Activated CD4-positive, alpha-beta memory T cell treated with anti-CD3 and anti-CD28 coated beads for 36 hours (primary cell): ENCODE measurements around the gene RIT2. TPM values are rescaled to one million over a fixed set of nuclear protein-coding genes. Genes with fewer than 3 reads are reported as not detected.

Experiments
- CTCF ChIA-PET: fragments of 350-600 bp; sonication (Branson Sonifier 250); formaldehyde crosslinking; loops from one replicate; lab custom pipeline; 2021; ENCODE audit warnings: antibody characterized with exemption, inconsistent platforms; lab: Charles Lee
- POLR2A ChIA-PET: fragments of 350-600 bp; sonication (Branson Sonifier 250); formaldehyde crosslinking; loops from one replicate; lab custom pipeline; 2021; ENCODE audit warnings: antibody characterized with exemption; lab: Charles Lee
- DNase-seq: peaks from one replicate; pipeline ENCODE4 v3.0.0-alpha.2; 2020
- H3K27ac Mint-ChIP-seq: one replicate; pipeline ENCODE4 v1.8.0; 2021; ENCODE audit warnings: mixed read lengths
- H3K27me3 Mint-ChIP-seq: one replicate; pipeline ENCODE4 v1.8.0; 2021; ENCODE audit warnings: mixed read lengths
- H3K36me3 Mint-ChIP-seq: one replicate; pipeline ENCODE4 v1.8.0; 2021; ENCODE audit warnings: mixed read lengths
- H3K4me1 Mint-ChIP-seq: one replicate; pipeline ENCODE4 v1.8.0; 2021; ENCODE audit warnings: low read depth, mixed read lengths
- H3K4me3 Mint-ChIP-seq: one replicate; pipeline ENCODE4 v1.8.0; 2021; ENCODE audit warnings: mild to moderate bottlenecking, mixed read lengths
- H3K9me3 Mint-ChIP-seq: one replicate; pipeline ENCODE4 v1.8.0; 2021; ENCODE audit warnings: mixed read lengths
- intact Hi-C: fragments of 100-400 bp; cut with micrococcal nuclease; formaldehyde crosslinking; loops from one replicate; pipeline ENCODE4 v1.15.1; 2023
- total RNA-seq, 2 experiments: library from RNA; stranded (reverse); gene quantifications; one replicate each; pipeline ENCODE4 v1.2.3, GENCODE V29; 2021

RIT2 gene
- total RNA-seq, 2 experiments from 2014 or later: not detected

- H3K27ac Mint-ChIP-seq: no peak overlapping the region
- H3K4me3 Mint-ChIP-seq: no peak overlapping the region
- no peak for DNase-seq
- no peaks in the 10 kb centered on the region for H3K4me1 Mint-ChIP-seq
- H3K9me3 Mint-ChIP-seq: peaks cover 10% of the 10 kb centered on the region
- no peaks in the 10 kb centered on the region for H3K36me3 Mint-ChIP-seq
- intact Hi-C loops: no loop called here
- H3K27me3 Mint-ChIP-seq: no peaks in the 10 kb centered on the region
- POLR2A ChIA-PET: no interaction called here
- CTCF ChIA-PET: no interaction called here
Observed at GRCh38 chr18:42996824-42997223, 118.7 kb downstream of the RIT2 start.

- no peak for DNase-seq
- Mint-ChIP-seq H3K4me3 (no peak overlapping the region), H3K27ac (no peak overlapping the region), H3K4me1 (no peaks in the 10 kb centered on the region), H3K9me3 (peaks cover 12% of the 10 kb centered on the region), H3K36me3 (no peaks in the 10 kb centered on the region), H3K27me3 (no peaks in the 10 kb centered on the region)
- intact Hi-C loops: no loop called here
- POLR2A ChIA-PET: no interaction called here
- CTCF ChIA-PET: no interaction called here
Observed at GRCh38 chr18:42980426-42980825, 135.1 kb downstream of the RIT2 start.

- intact Hi-C loops: no loop called here
- POLR2A ChIA-PET: no interaction called here
- no peak for DNase-seq
- Mint-ChIP-seq H3K4me3 (no peak overlapping the region), H3K27me3 (no peaks in the 10 kb centered on the region), H3K4me1 (no peaks in the 10 kb centered on the region), H3K27ac (no peak overlapping the region), H3K36me3 (no peaks in the 10 kb centered on the region), H3K9me3 (peaks cover 14% of the 10 kb centered on the region)
- CTCF ChIA-PET: no interaction called here
Observed at GRCh38 chr18:42977982-42978637, 137.4 kb downstream of the RIT2 start.

GRCh38 chr18:42976869-42977590, 138.5 kb downstream of the RIT2 start:
- no peak for DNase-seq
- no peaks in the 10 kb centered on the region for H3K4me1 Mint-ChIP-seq
- no peak overlapping the region for H3K27ac Mint-ChIP-seq
- H3K36me3 Mint-ChIP-seq: no peaks in the 10 kb centered on the region
- H3K9me3 Mint-ChIP-seq: peaks cover 11% of the 10 kb centered on the region
- no peaks in the 10 kb centered on the region for H3K27me3 Mint-ChIP-seq
- H3K4me3 Mint-ChIP-seq: no peak overlapping the region
- CTCF ChIA-PET: no interaction called here
- intact Hi-C loops: no loop called here
- POLR2A ChIA-PET: no interaction called here

- Mint-ChIP-seq H3K4me1 (no peaks in the 10 kb centered on the region), H3K4me3 (no peak overlapping the region), H3K9me3 (peaks cover 2% of the 10 kb centered on the region), H3K36me3 (no peaks in the 10 kb centered on the region), H3K27ac (no peak overlapping the region), H3K27me3 (no peaks in the 10 kb centered on the region)
- ChIA-PET POLR2A (no interaction called here), CTCF (no interaction called here)
- DNase-seq: no peak
- intact Hi-C loops: no loop called here
Observed at GRCh38 chr18:42969366-42969765, 146.1 kb downstream of the RIT2 start.

- ChIA-PET POLR2A (no interaction called here), CTCF (no interaction called here)
- peaks cover 15% of the 10 kb centered on the region for H3K9me3 Mint-ChIP-seq
- H3K27ac Mint-ChIP-seq: no peak overlapping the region
- no peak overlapping the region for H3K4me3 Mint-ChIP-seq
- H3K4me1 Mint-ChIP-seq: no peaks in the 10 kb centered on the region
- H3K27me3 Mint-ChIP-seq: no peaks in the 10 kb centered on the region
- DNase-seq: no peak
- H3K36me3 Mint-ChIP-seq: no peaks in the 10 kb centered on the region
- intact Hi-C loops: no loop called here
Observed at GRCh38 chr18:42961298-42961697, 154.2 kb downstream of the RIT2 start.

- CTCF ChIA-PET: no interaction called here
- no peaks in the 10 kb centered on the region for H3K36me3 Mint-ChIP-seq
- peaks cover 15% of the 10 kb centered on the region for H3K9me3 Mint-ChIP-seq
- POLR2A ChIA-PET: no interaction called here
- DNase-seq: no peak
- H3K4me3 Mint-ChIP-seq: no peak overlapping the region
- intact Hi-C loops: no loop called here
- H3K27me3 Mint-ChIP-seq: no peaks in the 10 kb centered on the region
- H3K27ac Mint-ChIP-seq: no peak overlapping the region
- H3K4me1 Mint-ChIP-seq: no peaks in the 10 kb centered on the region
Observed at GRCh38 chr18:42959528-42959927, 156.0 kb downstream of the RIT2 start.

- Mint-ChIP-seq H3K27me3 (no peaks in the 10 kb centered on the region), H3K4me3 (no peak overlapping the region), H3K4me1 (no peaks in the 10 kb centered on the region), H3K9me3 (peaks cover 15% of the 10 kb centered on the region), H3K27ac (no peak overlapping the region), H3K36me3 (no peaks in the 10 kb centered on the region)
- ChIA-PET POLR2A (no interaction called here), CTCF (no interaction called here)
- intact Hi-C loops: no loop called here
- DNase-seq: no peak
Observed at GRCh38 chr18:42958353-42958752, 157.1 kb downstream of the RIT2 start.

GRCh38 chr18:42956287-42956686, 159.2 kb downstream of the RIT2 start:
- Mint-ChIP-seq H3K4me1 (no peaks in the 10 kb centered on the region), H3K4me3 (no peak overlapping the region), H3K27ac (no peak overlapping the region), H3K27me3 (no peaks in the 10 kb centered on the region), H3K36me3 (no peaks in the 10 kb centered on the region), H3K9me3 (peaks cover 18% of the 10 kb centered on the region)
- CTCF ChIA-PET: no interaction called here
- intact Hi-C loops: no loop called here
- DNase-seq: no peak
- POLR2A ChIA-PET: no interaction called here

- CTCF ChIA-PET: no interaction called here
- POLR2A ChIA-PET: no interaction called here
- DNase-seq: no peak
- Mint-ChIP-seq H3K36me3 (no peaks in the 10 kb centered on the region), H3K27ac (no peak overlapping the region), H3K27me3 (no peaks in the 10 kb centered on the region), H3K4me3 (no peak overlapping the region), H3K4me1 (no peaks in the 10 kb centered on the region), H3K9me3 (peaks cover 21% of the 10 kb centered on the region)
- intact Hi-C loops: no loop called here
Observed at GRCh38 chr18:42954887-42955286, 160.6 kb downstream of the RIT2 start.

GRCh38 chr18:42953306-42953705, 162.2 kb downstream of the RIT2 start:
- ChIA-PET POLR2A (no interaction called here), CTCF (no interaction called here)
- H3K36me3 Mint-ChIP-seq: no peaks in the 10 kb centered on the region

GRCh38 chr18:42950732-42951131, 164.8 kb downstream of the RIT2 start:
- H3K4me1 Mint-ChIP-seq: no peaks in the 10 kb centered on the region
- DNase-seq: no peak
- H3K9me3 Mint-ChIP-seq: peaks cover 12% of the 10 kb centered on the region
- POLR2A ChIA-PET: no interaction called here
- CTCF ChIA-PET: no interaction called here
- intact Hi-C loops: no loop called here
- H3K4me3 Mint-ChIP-seq: no peak overlapping the region
- no peaks in the 10 kb centered on the region for H3K36me3 Mint-ChIP-seq
- H3K27me3 Mint-ChIP-seq: no peaks in the 10 kb centered on the region
- H3K27ac Mint-ChIP-seq: no peak overlapping the region

More at GRCh38 chr18:42953306-42953705, 162.2 kb downstream of the RIT2 start:
- intact Hi-C loops: no loop called here
- Mint-ChIP-seq H3K4me3 (no peak overlapping the region), H3K4me1 (no peaks in the 10 kb centered on the region), H3K27ac (no peak overlapping the region), H3K9me3 (peaks cover 19% of the 10 kb centered on the region), H3K27me3 (no peaks in the 10 kb centered on the region)
- DNase-seq: no peak

GRCh38 chr18:42948831-42949230, 166.7 kb downstream of the RIT2 start:
- DNase-seq: no peak
- no peaks in the 10 kb centered on the region for H3K4me1 Mint-ChIP-seq
- H3K27ac Mint-ChIP-seq: no peak overlapping the region
- H3K4me3 Mint-ChIP-seq: no peak overlapping the region
- peaks cover 15% of the 10 kb centered on the region for H3K9me3 Mint-ChIP-seq
- CTCF ChIA-PET: no interaction called here
- H3K27me3 Mint-ChIP-seq: no peaks in the 10 kb centered on the region
- POLR2A ChIA-PET: no interaction called here
- intact Hi-C loops: no loop called here
- H3K36me3 Mint-ChIP-seq: no peaks in the 10 kb centered on the region
